PFSK-1 (cell line): ENCODE data around the gene GPR39.

ENCODE experiments used
- FOXP2 ChIP-seq: optimal IDR thresholded peaks from 2 replicates; pipeline ENCODE3; 2011; ENCODE audit warnings: borderline replicate concordance, control low read depth, inconsistent platforms; ENCODE audit not compliant: insufficient read depth; ENCODE audit errors: extremely low read length, extremely low read depth
- POLR2AphosphoS5 ChIP-seq: IDR thresholded peaks from 2 replicates; pipeline ENCODE4 v1.6.1; 2012; ENCODE audit warnings: low read depth, mild to moderate bottlenecking, control low read depth, low read length, moderate library complexity
- REST ChIP-seq, 2 experiments: IDR thresholded peaks; 2 replicates each; pipeline versions ENCODE4 v1.6.1 to v1.8.0; 2011 to 2012; ENCODE audit warnings: low read depth in 2 of 2, low read length in 2 of 2, control low read depth in 1 of 2, inconsistent platforms in 1 of 2, mild to moderate bottlenecking in 1 of 2, moderate library complexity in 1 of 2; ENCODE audit not compliant: insufficient read depth in 1 of 2
- SIN3A ChIP-seq: IDR thresholded peaks from 2 replicates; pipeline ENCODE4 v1.6.1; 2012; ENCODE audit warnings: mild to moderate bottlenecking, low read length, moderate library complexity, borderline replicate concordance; ENCODE audit not compliant: insufficient read depth
- TAF1 ChIP-seq: IDR thresholded peaks from 2 replicates; pipeline ENCODE4 v1.6.1; 2012; ENCODE audit warnings: low read length, control low read depth, borderline replicate concordance; ENCODE audit not compliant: insufficient read depth

GPR39 gene

GRCh38 chr2:132667706-132668105 is 251.1 kb downstream of the GPR39 start:
- no peak for TF ChIP-seq POLR2AphosphoS5
- no peak for TF ChIP-seq REST (IDR thresholded peaks at IDR 0.05; ENCODE audit: insufficient read depth in 1 of 2, low read depth in 2 of 2, low read length in 2 of 2)
- TF ChIP-seq TAF1, result no peak

DNA sequence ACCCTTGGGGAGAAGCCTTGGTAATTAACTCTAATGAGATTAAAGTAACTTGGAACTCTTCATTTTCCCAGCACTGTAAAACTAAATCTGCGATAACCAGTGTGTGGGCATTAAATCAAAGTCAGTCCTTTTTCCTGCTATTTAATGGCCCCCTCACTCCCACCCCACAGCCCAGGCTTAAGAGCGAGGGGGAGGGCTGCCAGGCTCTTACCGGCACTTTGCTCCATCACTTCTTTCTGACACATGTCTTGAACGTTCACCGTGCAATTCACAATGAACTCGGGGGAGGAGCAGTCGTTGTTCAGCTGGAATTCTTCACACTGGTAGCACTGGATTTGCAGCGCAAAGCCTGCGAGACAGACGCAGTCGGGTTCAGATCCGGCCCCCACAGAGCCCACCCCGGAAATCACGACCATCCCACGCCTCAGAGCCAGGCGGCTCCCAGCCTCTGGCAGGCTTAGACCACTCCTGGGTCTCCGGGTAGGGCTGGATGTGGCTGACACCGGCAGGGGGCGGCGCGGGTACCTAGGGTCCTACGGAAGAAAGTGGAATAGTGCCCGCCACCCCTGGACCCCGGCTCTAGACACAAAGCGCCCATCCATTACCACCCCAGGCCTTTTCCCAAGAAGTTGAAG is 251.7 kb downstream of the GPR39 start:
- TF ChIP-seq POLR2AphosphoS5 (no peak), SIN3A (no peak), TAF1 (no peak)

GRCh38 chr2:132668987-132669907 is 252.6 kb downstream of the GPR39 start:
- no peak for TF ChIP-seq TAF1
- no peak for TF ChIP-seq REST (IDR thresholded peaks at IDR 0.05; ENCODE audit: insufficient read depth in 1 of 2, low read depth in 2 of 2, low read length in 2 of 2)
- no peak for TF ChIP-seq FOXP2
- no peak for TF ChIP-seq SIN3A
- no peak for TF ChIP-seq POLR2AphosphoS5

DNA sequence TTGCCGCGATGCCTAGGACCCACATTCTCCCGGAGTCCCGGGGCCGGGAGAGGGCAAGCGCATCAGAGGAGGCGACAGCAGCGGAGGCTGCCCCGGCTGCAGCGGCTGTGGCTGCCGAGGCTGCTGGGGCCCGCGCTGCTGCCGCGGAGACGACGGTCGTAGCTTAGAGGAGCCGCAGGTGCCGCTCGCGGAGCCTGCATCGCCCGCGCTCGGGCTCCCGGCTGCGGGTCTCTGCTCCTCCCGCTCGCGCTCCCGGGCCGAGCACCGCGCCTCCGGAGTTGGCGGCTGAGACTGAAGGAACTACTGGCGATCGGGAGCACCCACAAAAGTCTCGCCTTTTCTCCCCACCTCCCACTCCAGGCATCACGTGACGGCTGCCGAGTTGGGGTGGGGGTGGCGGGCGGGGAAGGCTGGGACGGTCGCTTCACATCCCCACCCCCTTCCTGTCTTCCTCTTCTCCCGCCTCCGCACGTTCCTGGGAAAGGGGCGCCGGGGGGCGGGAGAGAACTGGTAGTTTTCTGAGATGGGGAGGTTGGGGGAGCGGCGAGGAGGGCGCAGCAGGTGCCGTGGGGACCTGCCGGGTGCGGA is 253.4 kb downstream of the GPR39 start, which contains the start of gene LYPD1:
Gene LYPD1, minus strand, starts transcription at position 298 of the 588 bp plus-strand sequence. Its CDS starts 273 bp downstream, at position 25.
- TF ChIP-seq REST (IDR thresholded peaks at IDR 0.05; ENCODE audit: insufficient read depth in 1 of 2, low read depth in 2 of 2, low read length in 2 of 2) (no peak), POLR2AphosphoS5 (no peak), TAF1 (no peak), SIN3A (no peak), FOXP2 (no peak)

GRCh38 chr2:132670496-132671150 is 254.0 kb downstream of the GPR39 start:
- TF ChIP-seq POLR2AphosphoS5 (no peak), FOXP2 (no peak), TAF1 (no peak), REST (IDR thresholded peaks at IDR 0.05; ENCODE audit: insufficient read depth in 1 of 2, low read depth in 2 of 2, low read length in 2 of 2) (no peak), SIN3A (no peak)
